GM12891 (cell line): ENCODE data around the gene POU2AF1.

Experiments
- PAX5 ChIP-seq: IDR thresholded peaks from 2 replicates; pipeline ENCODE4 v1.6.1; 2011; ENCODE audit warnings: low read length, moderate library complexity, mild to moderate bottlenecking; ENCODE audit not compliant: insufficient read depth, severe bottlenecking
- POLR2A ChIP-seq: IDR thresholded peaks from 2 replicates; pipeline ENCODE4 v1.6.1; 2011; ENCODE audit warnings: low read depth, low read length, control low read depth
- POLR2AphosphoS5 ChIP-seq: IDR thresholded peaks from 2 replicates; pipeline ENCODE4 v1.6.1; 2011; ENCODE audit warnings: low read depth, low read length, control low read depth
- SPI1 ChIP-seq: IDR thresholded peaks from 2 replicates; pipeline ENCODE4 v1.6.1; 2011; ENCODE audit warnings: low read depth, low read length, control low read depth
- TAF1 ChIP-seq: IDR thresholded peaks from 2 replicates; pipeline ENCODE4 v1.6.1; 2011; ENCODE audit warnings: low read depth, low read length, control low read depth

DNA sequence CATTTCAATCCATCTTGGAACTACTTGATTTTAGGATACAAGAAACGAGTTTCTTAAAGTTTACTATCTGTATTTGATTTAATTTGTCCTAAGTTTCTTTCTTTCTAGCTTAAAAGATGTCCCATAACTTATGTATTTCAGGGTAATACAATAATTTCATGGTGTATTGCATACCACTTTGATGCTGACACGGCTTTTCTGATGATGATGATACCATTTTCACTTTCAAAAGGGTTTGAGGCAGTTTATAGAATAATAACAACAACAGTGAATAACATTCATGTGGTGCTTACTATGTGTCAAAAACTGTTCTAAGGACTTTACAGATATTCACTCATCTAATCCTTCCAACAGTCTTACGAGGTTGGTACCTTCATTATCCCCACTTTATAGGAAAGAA lies 33.2 kb upstream of the POU2AF1 start:
- no peak for TF ChIP-seq POLR2A
- no peak for TF ChIP-seq TAF1
- no peak for TF ChIP-seq POLR2AphosphoS5
- no peak for TF ChIP-seq SPI1
- TF ChIP-seq PAX5: no peak
